D721Med (cell line): Measurements from ENCODE around the gene GSTT4.
"Not testable (repeated sequence)": the region's sequence is repeated elsewhere in the genome, so short reads cannot be mapped to it uniquely, and the experiment has no call there.

Experiments
- DNase-seq: peaks from one replicate; pipeline ENCODE4 v3.0.0; 2011; ENCODE audit warnings: low spot score; ENCODE audit not compliant: insufficient read length
- FAIRE-seq: peaks from 2 replicates; lab custom pipeline; 2011; peaks lifted over from hg19 to GRCh38; lab: Jason Lieb, UNC
- CTCF ChIP-seq: IDR thresholded peaks from 2 replicates; pipeline ENCODE4 v1.5.1; 2012; ENCODE audit warnings: mild to moderate bottlenecking, control low read depth; ENCODE audit not compliant: insufficient read depth; ENCODE audit errors: missing control alignments

Gene GSTT4

DNA sequence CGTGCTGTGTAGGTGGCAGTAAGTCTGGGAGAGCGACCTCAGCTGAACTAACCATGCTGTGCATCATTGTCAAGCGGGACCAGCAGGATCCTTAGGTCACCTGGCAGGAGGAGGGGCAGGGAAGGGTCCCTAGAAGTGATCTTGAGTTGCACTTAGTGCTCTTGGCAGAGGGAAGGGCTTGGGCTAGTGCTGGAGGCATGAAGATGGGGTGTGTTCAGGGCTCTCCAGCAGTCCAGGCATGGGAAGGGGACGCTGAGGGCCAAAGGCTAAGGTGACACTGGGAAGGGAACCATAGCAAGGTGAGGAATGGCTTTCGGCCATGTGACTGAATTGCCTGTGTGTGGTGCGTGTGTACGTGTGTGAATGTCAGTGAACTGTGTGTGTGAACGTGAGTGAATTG is 19.2 kb downstream of the GSTT4 start:
- FAIRE-seq, DNase-seq: not testable (repeated sequence)

DNA sequence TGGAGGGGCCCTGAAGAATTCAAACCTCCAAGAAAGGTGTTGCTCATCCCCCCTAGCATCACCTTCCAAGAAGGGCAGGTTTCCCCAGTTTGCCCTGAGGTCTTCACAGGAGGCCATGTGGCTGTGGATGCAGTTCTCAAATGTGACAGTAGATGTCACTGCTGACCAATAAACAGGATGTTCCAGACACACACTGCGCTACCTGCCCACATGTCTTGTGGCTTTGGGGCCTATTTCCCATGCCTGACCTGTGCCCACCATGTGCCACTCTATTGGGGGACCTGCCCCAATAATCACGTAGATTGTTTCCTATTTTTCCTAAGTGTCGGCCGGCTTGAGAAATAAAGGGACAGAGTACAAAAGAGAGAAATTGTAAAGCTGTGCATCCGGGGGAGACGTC is 20.8 kb downstream of the GSTT4 start:
- DNase-seq (no peak), FAIRE-seq (no peak)
- TF ChIP-seq CTCF = peak; percentile 47

DNA sequence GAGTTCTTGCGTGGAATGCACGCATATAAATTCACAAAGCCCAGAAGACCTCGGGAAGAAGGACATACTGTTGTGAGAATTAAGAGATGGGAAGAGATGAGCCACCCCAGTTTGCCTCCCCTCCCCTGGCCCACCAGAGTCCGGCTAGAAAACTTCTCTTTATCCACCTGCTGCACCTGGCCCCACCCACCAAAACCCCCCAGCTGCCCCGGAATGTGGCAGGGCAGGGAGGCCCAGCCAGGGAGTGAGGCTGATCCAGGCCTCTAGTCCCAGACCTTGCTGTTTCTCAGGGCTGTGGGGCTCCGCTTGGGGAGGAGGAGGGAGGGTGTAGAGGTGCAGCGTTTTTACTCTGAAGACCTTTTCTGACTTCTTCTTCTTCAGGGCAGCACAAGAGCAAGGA is 24.7 kb downstream of the GSTT4 start:
- not testable (repeated sequence) for DNase-seq, FAIRE-seq

GRCh38 chr22:23979557-23980240 is 25.6 kb downstream of the GSTT4 start, which contains the start of gene GSTT2:
GSTT2 (plus strand) TSS chr22:23980134.
- DNase-seq, FAIRE-seq: not testable (repeated sequence)

DNA sequence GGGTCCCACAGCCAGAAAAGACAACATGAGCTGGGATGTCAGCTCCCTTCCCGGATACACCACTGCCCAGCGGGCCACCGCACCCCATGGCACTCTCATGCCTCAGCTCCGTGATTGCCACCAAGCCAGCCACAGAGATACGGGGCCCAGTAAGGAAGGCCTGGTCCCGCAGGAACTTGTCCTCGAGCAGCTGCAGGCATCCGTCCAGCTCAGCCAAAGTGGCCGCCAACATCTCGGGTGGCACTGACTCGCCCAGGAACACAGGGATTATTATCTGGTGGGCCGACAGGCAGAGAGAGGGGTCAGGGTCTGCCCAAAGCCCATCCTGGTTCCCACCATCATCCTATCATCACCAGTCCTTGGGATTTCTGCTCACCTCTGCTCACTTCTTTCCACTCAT is 27.9 kb downstream of the GSTT4 start:
- not testable (repeated sequence) for FAIRE-seq, DNase-seq

DNA sequence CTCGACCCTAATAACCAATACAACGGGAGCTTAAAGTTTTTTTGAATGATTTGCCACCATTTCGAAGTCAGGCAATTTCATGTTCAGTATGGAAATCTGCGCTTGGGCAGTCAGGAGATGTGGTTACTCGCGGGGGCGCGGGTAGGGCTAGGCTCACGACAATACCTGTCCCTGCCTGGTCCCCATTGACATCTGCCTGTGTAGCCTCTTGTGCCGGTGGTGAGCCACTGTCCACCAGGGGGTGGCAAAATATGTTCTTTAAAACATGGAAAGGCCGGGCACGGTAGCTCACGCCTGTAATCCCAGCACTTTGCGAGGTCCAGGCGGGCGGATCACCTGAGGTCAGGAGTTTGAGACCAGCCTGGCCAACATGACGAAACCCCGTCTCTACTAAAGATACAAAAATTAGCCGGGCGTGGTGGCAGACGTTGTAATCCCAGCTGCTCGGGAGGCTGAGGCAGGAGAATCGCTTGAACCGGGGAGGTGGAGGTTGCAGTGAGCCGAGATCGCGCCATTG is 30.4 kb downstream of the GSTT4 start:
- FAIRE-seq = not testable (repeated sequence)

DNA sequence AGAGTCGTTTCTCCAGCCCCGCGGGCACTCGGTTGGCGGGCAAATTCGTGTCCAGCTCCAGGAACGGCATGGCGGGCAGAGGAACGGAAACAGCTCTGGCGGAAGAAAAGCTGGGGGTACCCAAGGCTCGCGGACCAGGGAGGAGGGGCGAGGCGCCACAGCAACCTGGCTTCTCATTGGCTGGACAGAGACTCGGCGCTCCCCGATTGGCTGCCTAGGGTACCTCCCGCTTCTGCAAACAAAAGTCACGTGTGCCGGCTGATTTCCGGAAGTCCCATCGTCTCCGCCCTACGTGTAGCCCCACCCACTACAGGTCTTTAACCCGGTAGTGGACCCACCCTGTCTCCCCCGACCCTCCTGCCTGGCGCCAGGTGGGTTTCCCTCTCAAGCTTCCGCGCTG is 30.9 kb downstream of the GSTT4 start, which contains the start of gene DDT:
Gene DDT, minus strand, starts transcription at position 97 of the 400 bp plus-strand sequence. Its CDS starts 27 bp downstream, at position 70.
- FAIRE-seq = not testable (repeated sequence)

More for the DNA sequence above, 30.4 kb downstream of the GSTT4 start:
- not testable (repeated sequence) for DNase-seq

DNA sequence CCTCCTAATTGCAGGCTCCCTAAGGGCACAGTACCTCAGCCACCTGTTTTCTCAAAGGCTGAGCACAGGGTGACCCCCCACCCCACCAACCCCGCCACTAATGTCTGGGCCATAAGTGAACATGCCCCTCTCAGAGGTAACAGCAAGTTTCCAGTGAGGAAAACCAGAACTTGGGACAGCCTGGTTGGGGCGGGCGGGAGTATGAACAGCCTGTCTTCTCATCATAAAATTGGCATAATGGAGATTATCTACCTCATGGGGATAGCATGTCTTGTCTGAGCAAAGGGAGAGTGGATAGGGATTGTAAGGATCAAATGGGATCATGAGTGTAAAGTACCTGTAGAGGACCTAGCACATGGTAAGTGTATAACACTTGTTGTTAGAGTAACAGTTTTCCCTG is 33.3 kb downstream of the GSTT4 start:
- not testable (repeated sequence) for DNase-seq
- peak; percentile 11 for FAIRE-seq

More for the DNA sequence above, 30.9 kb downstream of the GSTT4 start, which contains the start of gene DDT:
- not testable (repeated sequence) for DNase-seq

DNA sequence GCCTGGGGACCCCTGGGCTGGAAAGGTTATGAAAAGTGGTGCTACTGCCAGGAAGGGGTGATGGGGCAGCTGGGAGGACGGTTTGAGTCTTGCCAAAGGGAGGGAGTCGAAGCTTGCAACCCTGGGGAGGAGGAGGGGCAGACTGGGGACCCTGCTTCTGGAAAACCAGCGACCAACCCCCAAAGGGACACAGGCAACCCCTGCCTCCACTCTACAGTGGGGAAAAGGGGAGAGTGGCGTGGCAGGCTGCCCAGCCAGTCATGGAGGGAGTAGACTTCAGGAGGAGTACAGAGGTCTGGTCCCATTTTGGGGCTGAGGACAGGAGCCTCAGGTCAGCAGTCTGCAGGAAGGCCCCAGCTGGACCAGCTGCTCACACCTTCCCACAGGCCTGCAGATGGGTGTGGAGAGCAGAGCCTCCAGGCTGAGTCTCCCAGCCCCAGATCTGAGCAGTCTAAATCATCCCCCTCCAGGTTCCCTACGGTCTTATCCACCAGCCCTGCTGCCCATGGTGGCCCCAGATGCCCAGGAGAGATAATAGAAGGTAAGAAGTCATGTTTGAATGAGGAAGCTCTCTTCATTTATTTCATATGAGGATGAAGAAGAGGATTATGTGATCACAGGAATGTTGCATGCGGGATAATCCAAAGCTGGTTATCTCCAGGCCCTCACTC is 34.3 kb downstream of the GSTT4 start:
- no peak for TF ChIP-seq CTCF
- DNase-seq (no peak), FAIRE-seq (no peak)

GRCh38 chr22:23970201-23970641 is 35.0 kb downstream of the GSTT4 start:
- TF ChIP-seq CTCF = no peak
- no peak for DNase-seq
- FAIRE-seq = no peak

DNA sequence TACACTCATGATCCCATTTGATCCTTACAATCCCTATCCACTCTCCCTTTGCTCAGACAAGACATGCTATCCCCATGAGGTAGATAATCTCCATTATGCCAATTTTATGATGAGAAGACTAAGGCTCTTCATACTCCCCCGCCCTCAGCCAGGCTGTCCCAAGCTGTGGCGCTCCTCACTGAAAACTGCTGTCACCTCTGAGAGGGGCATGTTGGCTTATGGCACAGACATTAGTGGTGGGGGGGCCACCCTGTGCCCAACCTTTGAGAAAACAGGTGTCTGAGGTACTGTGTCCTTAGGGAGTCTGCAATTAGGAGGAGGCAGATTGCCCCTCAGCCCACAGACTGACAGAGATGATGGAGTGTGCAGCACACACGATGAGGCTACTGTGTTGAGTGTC is 36.2 kb downstream of the GSTT4 start:
- DNase-seq (no peak), FAIRE-seq (no peak)
- no peak for TF ChIP-seq CTCF

- not testable (repeated sequence) for FAIRE-seq, DNase-seq
Measured at GRCh38 chr22:23966568-23966967, 38.7 kb downstream of the GSTT4 start, which contains the start of gene DDTL. DDTL (plus strand) TSS chr22:23966888; CDS start chr22:23966915, 27 bp downstream.

DNA sequence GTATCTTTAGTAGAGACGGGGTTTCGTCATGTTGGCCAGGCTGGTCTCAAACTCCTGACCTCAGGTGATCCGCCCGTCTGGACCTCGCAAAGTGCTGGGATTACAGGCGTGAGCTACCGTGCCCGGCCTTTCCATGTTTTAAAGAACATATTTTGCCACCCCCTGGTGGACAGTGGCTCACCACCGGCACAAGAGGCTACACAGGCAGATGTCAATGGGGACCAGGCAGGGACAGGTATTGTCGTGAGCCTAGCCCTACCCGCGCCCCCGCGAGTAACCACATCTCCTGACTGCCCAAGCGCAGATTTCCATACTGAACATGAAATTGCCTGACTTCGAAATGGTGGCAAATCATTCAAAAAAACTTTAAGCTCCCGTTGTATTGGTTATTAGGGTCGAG is 39.2 kb downstream of the GSTT4 start:
- not testable (repeated sequence) for FAIRE-seq, DNase-seq

- not testable (repeated sequence) for DNase-seq, FAIRE-seq
Measured at GRCh38 chr22:23961084-23961771, 44.0 kb downstream of the GSTT4 start, which contains the start of gene GSTT2B. GSTT2B (minus strand) TSS chr22:23961195; CDS start chr22:23961131, 64 bp downstream.
